GOT3 (cell line): ENCODE measurements around the gene XPNPEP1.

Source experiments
- DNase-seq: peaks from one replicate; lab custom pipeline; 2025; ENCODE audit warnings: mixed read lengths; lab: John Stamatoyannopoulos, UW

XPNPEP1 gene

GRCh38 chr10:109922976-109923921 lies at the start of gene XPNPEP1:
XPNPEP1 (minus strand) TSS chr10:109923511; CDS start chr10:109923433, 78 bp downstream.
- peak; percentile 50 for DNase-seq

- no peak for DNase-seq
These were observed 49.2 kb upstream of the XPNPEP1 start for GRCh38 chr10:109972372-109973001.

- no peak for DNase-seq
These were observed 48.3 kb upstream of the XPNPEP1 start for GRCh38 chr10:109971634-109972033.

- DNase-seq: no peak
These were observed 46.5 kb upstream of the XPNPEP1 start for GRCh38 chr10:109969760-109970346.

- DNase-seq: no peak
These were observed 45.8 kb upstream of the XPNPEP1 start for GRCh38 chr10:109968953-109969759.

- DNase-seq: no peak
These were observed 44.4 kb upstream of the XPNPEP1 start for GRCh38 chr10:109967739-109968088.

- no peak for DNase-seq
These were observed 43.8 kb upstream of the XPNPEP1 start for GRCh38 chr10:109966961-109967738.

GRCh38 chr10:109964318-109964717 lies 41.0 kb upstream of the XPNPEP1 start:
- no peak for DNase-seq

- no peak for DNase-seq
These were observed 40.1 kb upstream of the XPNPEP1 start for GRCh38 chr10:109963439-109963838.

- no peak for DNase-seq
These were observed 38.9 kb upstream of the XPNPEP1 start for GRCh38 chr10:109962247-109962646.

- DNase-seq: no peak
These were observed 38.1 kb upstream of the XPNPEP1 start for GRCh38 chr10:109961174-109962001.

- no peak for DNase-seq
These were observed 37.4 kb upstream of the XPNPEP1 start for GRCh38 chr10:109960682-109961081.

GRCh38 chr10:109959259-109960145 lies 36.2 kb upstream of the XPNPEP1 start:
- no peak for DNase-seq

GRCh38 chr10:109958059-109958458 lies 34.7 kb upstream of the XPNPEP1 start:
- DNase-seq: no peak

GRCh38 chr10:109957092-109957797 lies 33.9 kb upstream of the XPNPEP1 start:
- no peak for DNase-seq

GRCh38 chr10:109956454-109957091 lies 33.3 kb upstream of the XPNPEP1 start:
- DNase-seq: no peak

GRCh38 chr10:109953766-109954165 lies 30.5 kb upstream of the XPNPEP1 start:
- no peak for DNase-seq

GRCh38 chr10:109952526-109952925 lies 29.2 kb upstream of the XPNPEP1 start:
- DNase-seq: no peak
